SH-SY5Y (cell line): Measurements from ENCODE around the gene RXRA.

Experiments used
- GATA2 ChIP-seq: IDR thresholded peaks from 2 replicates; pipeline ENCODE4 v1.6.1; 2011; ENCODE audit warnings: mild to moderate bottlenecking, low read depth, low read length
- GATA3 ChIP-seq: IDR thresholded peaks from 2 replicates; pipeline ENCODE4 v1.6.1; 2011; ENCODE audit warnings: low read depth, mild to moderate bottlenecking, low read length, moderate library complexity

Gene RXRA

GRCh38 chr9:134299883-134300282 lies 26.4 kb upstream of the RXRA start:
- TF ChIP-seq GATA2 (no peak), GATA3 (no peak)

GRCh38 chr9:134301387-134302129 lies 24.7 kb upstream of the RXRA start:
- TF ChIP-seq GATA2 (no peak), GATA3 (no peak)

GRCh38 chr9:134302130-134302817 lies 24.0 kb upstream of the RXRA start:
- TF ChIP-seq GATA3 (no peak), GATA2 (no peak)

GRCh38 chr9:134303601-134304000 lies 22.7 kb upstream of the RXRA start:
- no peak for TF ChIP-seq GATA3
- no peak for TF ChIP-seq GATA2

- TF ChIP-seq GATA2 (no peak), GATA3 (no peak)
Measured at GRCh38 chr9:134304261-134304660, 22.0 kb upstream of the RXRA start.

GRCh38 chr9:134304690-134305089 lies 21.6 kb upstream of the RXRA start:
- TF ChIP-seq GATA3 (no peak), GATA2 (no peak)

GRCh38 chr9:134305533-134305932 lies 20.7 kb upstream of the RXRA start:
- TF ChIP-seq GATA2 (no peak), GATA3 (no peak)

- TF ChIP-seq GATA2 (no peak), GATA3 (no peak)
Measured at GRCh38 chr9:134306636-134307600, 19.3 kb upstream of the RXRA start.

GRCh38 chr9:134307674-134308638 lies 18.3 kb upstream of the RXRA start:
- TF ChIP-seq GATA3 (no peak), GATA2 (no peak)

GRCh38 chr9:134313470-134313869 lies 12.8 kb upstream of the RXRA start:
- TF ChIP-seq GATA2 (no peak), GATA3 (no peak)

GRCh38 chr9:134314039-134314949 lies 12.0 kb upstream of the RXRA start:
- TF ChIP-seq GATA2 (no peak), GATA3 (no peak)
